DND-41 (cell line): ENCODE results near the gene NAPSA.
"Not testable (repeated sequence)": the region's sequence is repeated elsewhere in the genome, so short reads cannot be mapped to it uniquely, and the experiment has no call there.

Experiments used
- ATAC-seq: fragments of 200-7000 bp; cut with Tn5 transposase; 3 replicates; pipeline ENCODE4 v1.9.1; 2021; ENCODE audit warnings: low read depth; ENCODE audit not compliant: insufficient read depth
- DNase-seq: peaks from one replicate; pipeline ENCODE4 v3.0.0-alpha.2; 2020
- H2AFZ ChIP-seq: 2 replicates; pipeline ENCODE4 v1.6.0; 2012; ENCODE audit warnings: low read depth, low read length
- H3K27ac ChIP-seq: 2 replicates; pipeline ENCODE4 v1.5.1; 2012; ENCODE audit warnings: low read length, inconsistent platforms
- H3K27me3 ChIP-seq: fragments of 200-600 bp; sonication (generic); 2 replicates; pipeline ENCODE4 v1.6.0; 2012; ENCODE audit warnings: low read length, mild to moderate bottlenecking, inconsistent platforms; ENCODE audit not compliant: insufficient read depth, poor library complexity
- H3K36me3 ChIP-seq: 2 replicates; pipeline ENCODE4 v1.5.1; 2012; ENCODE audit warnings: low read length, inconsistent platforms; ENCODE audit not compliant: insufficient read depth
- H3K4me1 ChIP-seq: 2 replicates; pipeline ENCODE4 v1.5.1; 2012; ENCODE audit warnings: mild to moderate bottlenecking, low read length; ENCODE audit not compliant: insufficient read depth
- H3K4me2 ChIP-seq: 2 replicates; pipeline ENCODE4 v1.6.0; 2012; ENCODE audit warnings: mild to moderate bottlenecking, moderate library complexity, low read length, inconsistent platforms; ENCODE audit not compliant: insufficient read depth
- H3K4me3 ChIP-seq, 2 experiments: fragments of 200-600 bp in 1 of 2; shearing (Covaris generic) in 1 of 2; 2 replicates each; pipeline ENCODE4 v1.5.1; 2012 to 2016; ENCODE audit warnings: inconsistent platforms in 2 of 2, low read length in 2 of 2, mild to moderate bottlenecking in 2 of 2, low read depth in 1 of 2, moderate library complexity in 1 of 2
- H3K79me2 ChIP-seq: 2 replicates; pipeline ENCODE4 v1.6.0; 2012; ENCODE audit warnings: low read length, inconsistent platforms; ENCODE audit not compliant: insufficient read depth
- H3K9ac ChIP-seq: 2 replicates; pipeline ENCODE4 v1.6.0; 2012; ENCODE audit warnings: low read depth, mild to moderate bottlenecking, inconsistent platforms, low read length, moderate library complexity
- H3K9me3 ChIP-seq: 2 replicates; pipeline ENCODE4 v1.5.1; 2012; ENCODE audit warnings: low read length, moderate library complexity, mild to moderate bottlenecking, inconsistent platforms; ENCODE audit not compliant: insufficient read depth, severe bottlenecking
- H4K20me1 ChIP-seq: 2 replicates; pipeline ENCODE4 v1.6.0; 2012; ENCODE audit warnings: low read length; ENCODE audit not compliant: insufficient read depth
- CTCF ChIP-seq: IDR thresholded peaks from 2 replicates; pipeline ENCODE4 v1.5.1; 2012; ENCODE audit warnings: borderline replicate concordance, low read length, moderate library complexity, mild to moderate bottlenecking; ENCODE audit not compliant: poor library complexity, severe bottlenecking; ENCODE audit errors: extremely low read depth
- EZH2 ChIP-seq: IDR thresholded peaks from 3 replicates; pipeline ENCODE4 v1.6.1; 2012; ENCODE audit warnings: borderline replicate concordance, low read depth, mild to moderate bottlenecking, moderate library complexity, low read length, inconsistent platforms; ENCODE audit not compliant: severe bottlenecking

The NAPSA gene

GRCh38 chr19:50352242-50352641 lies 13.2 kb downstream of the NAPSA start:
- TF ChIP-seq EZH2 (no peak), CTCF (no peak)
- peaks cover 4% of the 10 kb centered on the region for H3K4me1 ChIP-seq

GRCh38 chr19:50349277-50350057 lies 16.0 kb downstream of the NAPSA start:
- no peak for DNase-seq
- no peak for TF ChIP-seq CTCF
- Histone ChIP-seq H3K9me3 (no peaks in the 10 kb centered on the region), H3K36me3 (no peaks in the 10 kb centered on the region), H3K27me3 (no peaks in the 10 kb centered on the region), H3K79me2 (no peaks in the 10 kb centered on the region), H3K4me3 (no peak overlapping the region), H4K20me1 (no peaks in the 10 kb centered on the region), H3K27ac (no peak overlapping the region), H3K9ac (no peak overlapping the region), H3K4me1 (no peaks in the 10 kb centered on the region), H3K4me2 (no peak overlapping the region), H2AFZ (no peak overlapping the region)
- ATAC-seq = no peak

More at GRCh38 chr19:50352242-50352641, 13.2 kb downstream of the NAPSA start:
- no peak overlapping the region for H3K4me3 ChIP-seq
- no peaks in the 10 kb centered on the region for H3K79me2 ChIP-seq
- H4K20me1 ChIP-seq = no peaks in the 10 kb centered on the region
- no peaks in the 10 kb centered on the region for H3K36me3 ChIP-seq
- H3K9me3 ChIP-seq = no peaks in the 10 kb centered on the region
- no peaks in the 10 kb centered on the region for H3K27me3 ChIP-seq
- no peak overlapping the region for H2AFZ ChIP-seq
- no peak for DNase-seq
- no peak overlapping the region for H3K27ac ChIP-seq
- no peak overlapping the region for H3K4me2 ChIP-seq
- H3K9ac ChIP-seq = no peak overlapping the region
- ATAC-seq = no peak

- H3K4me3 ChIP-seq, H3K79me2 ChIP-seq, H3K9ac ChIP-seq, H3K4me1 ChIP-seq, H4K20me1 ChIP-seq, H3K27me3 ChIP-seq, DNase-seq, H3K36me3 ChIP-seq, H3K4me2 ChIP-seq, H3K27ac ChIP-seq, H2AFZ ChIP-seq, H3K9me3 ChIP-seq, ATAC-seq: not testable (repeated sequence)
Observed at GRCh38 chr19:50347089-50347581, 18.3 kb downstream of the NAPSA start.

GRCh38 chr19:50344661-50345318 lies 20.6 kb downstream of the NAPSA start:
- Histone ChIP-seq H3K4me2 (no peak overlapping the region), H3K27ac (no peak overlapping the region), H3K9ac (no peak overlapping the region), H3K9me3 (no peaks in the 10 kb centered on the region), H4K20me1 (no peaks in the 10 kb centered on the region), H3K27me3 (no peaks in the 10 kb centered on the region), H3K36me3 (no peaks in the 10 kb centered on the region), H2AFZ (no peak overlapping the region), H3K79me2 (no peaks in the 10 kb centered on the region), H3K4me1 (no peaks in the 10 kb centered on the region), H3K4me3 (no peak overlapping the region)
- ATAC-seq (no peak), DNase-seq (no peak)
- TF ChIP-seq EZH2 (no peak), CTCF (no peak)
